ENCODE measurements around the gene SPEG.

SPEG gene

GRCh38 chr2:219508444-219508734 lies 73.7 kb downstream of the SPEG start:
- Histone ChIP-seq H3K4me3 (ENCODE audit: extremely low read depth, insufficient read depth, low read length, poor library complexity, severe bottlenecking) (no peak overlapping the region), H3K36me3 (ENCODE audit: control insufficient read depth, insufficient read depth, low read length) (peaks cover 11% of the 10 kb centered on the region), H3K9me3 (ENCODE audit: control insufficient read depth, low read length) (peaks cover 5% of the 10 kb centered on the region), H3K27ac (ENCODE audit: low read depth, low read length, severe bottlenecking) (no peak overlapping the region), H3K4me1 (ENCODE audit: control insufficient read depth, insufficient read depth, low read length, poor library complexity, severe bottlenecking) (peaks cover 30% of the 10 kb centered on the region)
- no CpG with 5 or more reads among the region's 4 CpGs for WGBS, 2 experiments (ENCODE audit: insufficient coverage in 2 of 2)

- peaks cover 5% of the 10 kb centered on the region for H3K9me3 ChIP-seq (ENCODE audit: control insufficient read depth, low read length)
- H3K36me3 ChIP-seq (ENCODE audit: control insufficient read depth, insufficient read depth, low read length): peaks cover 11% of the 10 kb centered on the region
- no peak overlapping the region for H3K4me3 ChIP-seq (ENCODE audit: extremely low read depth, insufficient read depth, low read length, poor library complexity, severe bottlenecking)
- no peak overlapping the region for H3K27ac ChIP-seq (ENCODE audit: low read depth, low read length, severe bottlenecking)
- peaks cover 37% of the 10 kb centered on the region for H3K4me1 ChIP-seq (ENCODE audit: control insufficient read depth, insufficient read depth, low read length, poor library complexity, severe bottlenecking)
- 33% methylated on average over 1 of the region's 14 CpGs; no CpG with 5 or more reads in 1 of the 2 experiments for WGBS, 2 experiments (ENCODE audit: insufficient coverage in 2 of 2)
Observed at GRCh38 chr2:219508971-219509779, 74.5 kb downstream of the SPEG start.

- WGBS, 2 experiments (ENCODE audit: insufficient coverage in 2 of 2): 4 to 6% methylated on average over 16 to 20 of the region's 26 CpGs
- peaks cover 11% of the 10 kb centered on the region for H3K36me3 ChIP-seq (ENCODE audit: control insufficient read depth, insufficient read depth, low read length)
- H3K4me3 ChIP-seq (ENCODE audit: extremely low read depth, insufficient read depth, low read length, poor library complexity, severe bottlenecking): peak overlapping the region; percentile 20
- H3K4me1 ChIP-seq (ENCODE audit: control insufficient read depth, insufficient read depth, low read length, poor library complexity, severe bottlenecking): peaks cover 42% of the 10 kb centered on the region
- H3K9me3 ChIP-seq (ENCODE audit: control insufficient read depth, low read length): peaks cover 5% of the 10 kb centered on the region
- peak overlapping the region; percentile 43 for H3K27ac ChIP-seq (ENCODE audit: low read depth, low read length, severe bottlenecking)
Observed at GRCh38 chr2:219509780-219510511, 75.3 kb downstream of the SPEG start.

- Histone ChIP-seq H3K27ac (ENCODE audit: low read depth, low read length, severe bottlenecking) (no peak overlapping the region), H3K9me3 (ENCODE audit: control insufficient read depth, low read length) (peaks cover 5% of the 10 kb centered on the region), H3K36me3 (ENCODE audit: control insufficient read depth, insufficient read depth, low read length) (peaks cover 10% of the 10 kb centered on the region), H3K4me1 (ENCODE audit: control insufficient read depth, insufficient read depth, low read length, poor library complexity, severe bottlenecking) (peaks cover 42% of the 10 kb centered on the region), H3K4me3 (ENCODE audit: extremely low read depth, insufficient read depth, low read length, poor library complexity, severe bottlenecking) (no peak overlapping the region)
- 62 to 75% methylated on average over 8 to 14 of the region's 22 CpGs for WGBS, 2 experiments (ENCODE audit: insufficient coverage in 2 of 2)
Observed at GRCh38 chr2:219510512-219511135, 76.0 kb downstream of the SPEG start.

GRCh38 chr2:219511547-219512325 lies 77.1 kb downstream of the SPEG start:
- H3K27ac ChIP-seq (ENCODE audit: low read depth, low read length, severe bottlenecking): no peak overlapping the region
- H3K4me3 ChIP-seq (ENCODE audit: extremely low read depth, insufficient read depth, low read length, poor library complexity, severe bottlenecking): no peak overlapping the region
- H3K4me1 ChIP-seq (ENCODE audit: control insufficient read depth, insufficient read depth, low read length, poor library complexity, severe bottlenecking): peaks cover 38% of the 10 kb centered on the region

GRCh38 chr2:219512524-219513216 lies 78.0 kb downstream of the SPEG start:
- H3K27ac ChIP-seq (ENCODE audit: low read depth, low read length, severe bottlenecking): no peak overlapping the region
- 25 to 37% methylated on average over 12 to 15 of the region's 16 CpGs for WGBS, 2 experiments (ENCODE audit: insufficient coverage in 2 of 2)

More at GRCh38 chr2:219511547-219512325, 77.1 kb downstream of the SPEG start:
- peaks cover 4% of the 10 kb centered on the region for H3K36me3 ChIP-seq (ENCODE audit: control insufficient read depth, insufficient read depth, low read length)
- peaks cover 5% of the 10 kb centered on the region for H3K9me3 ChIP-seq (ENCODE audit: control insufficient read depth, low read length)
- WGBS, 2 experiments (ENCODE audit: insufficient coverage in 2 of 2): 65 to 83% methylated on average over 7 to 8 of the region's 15 CpGs

GRCh38 chr2:219513787-219514186 lies 79.1 kb downstream of the SPEG start:
- Histone ChIP-seq H3K36me3 (ENCODE audit: control insufficient read depth, insufficient read depth, low read length) (no peaks in the 10 kb centered on the region), H3K4me1 (ENCODE audit: control insufficient read depth, insufficient read depth, low read length, poor library complexity, severe bottlenecking) (peaks cover 37% of the 10 kb centered on the region), H3K9me3 (ENCODE audit: control insufficient read depth, low read length) (peaks cover 5% of the 10 kb centered on the region), H3K27ac (ENCODE audit: low read depth, low read length, severe bottlenecking) (no peak overlapping the region), H3K4me3 (ENCODE audit: extremely low read depth, insufficient read depth, low read length, poor library complexity, severe bottlenecking) (no peak overlapping the region)
- 30 to 44% methylated on average over 2 to 3 of the region's 4 CpGs for WGBS, 2 experiments (ENCODE audit: insufficient coverage in 2 of 2)

More at GRCh38 chr2:219512524-219513216, 78.0 kb downstream of the SPEG start:
- no peaks in the 10 kb centered on the region for H3K36me3 ChIP-seq (ENCODE audit: control insufficient read depth, insufficient read depth, low read length)
- H3K4me1 ChIP-seq (ENCODE audit: control insufficient read depth, insufficient read depth, low read length, poor library complexity, severe bottlenecking): peaks cover 38% of the 10 kb centered on the region
- no peak overlapping the region for H3K4me3 ChIP-seq (ENCODE audit: extremely low read depth, insufficient read depth, low read length, poor library complexity, severe bottlenecking)
- peaks cover 5% of the 10 kb centered on the region for H3K9me3 ChIP-seq (ENCODE audit: control insufficient read depth, low read length)

- no peak within 1 kb of the TSS for H3K27ac ChIP-seq (ENCODE audit: low read depth, low read length, severe bottlenecking)
- H3K36me3 ChIP-seq (ENCODE audit: control insufficient read depth, insufficient read depth, low read length): no peaks in the 10 kb centered on the region
- peaks cover 35% of the 10 kb centered on the region for H3K4me1 ChIP-seq (ENCODE audit: control insufficient read depth, insufficient read depth, low read length, poor library complexity, severe bottlenecking)
- H3K9me3 ChIP-seq (ENCODE audit: control insufficient read depth, low read length): peaks cover 5% of the 10 kb centered on the region
- H3K4me3 ChIP-seq (ENCODE audit: extremely low read depth, insufficient read depth, low read length, poor library complexity, severe bottlenecking): no peak within 1 kb of the TSS
- 19 to 22% methylated on average over 26 to 27 of the region's 31 CpGs for WGBS, 2 experiments (ENCODE audit: insufficient coverage in 2 of 2)
Observed at GRCh38 chr2:219514196-219514761, 79.6 kb downstream of the SPEG start, which contains the start of gene ASIC4. ASIC4 (plus strand) TSS chr2:219514482; CDS start chr2:219514725, 243 bp downstream.

GRCh38 chr2:219514836-219515235 lies 80.2 kb downstream of the SPEG start:
- 92 to 93% methylated on average over 19 to 21 of the region's 21 CpGs for WGBS, 2 experiments (ENCODE audit: insufficient coverage in 2 of 2)
- Histone ChIP-seq H3K27ac (ENCODE audit: low read depth, low read length, severe bottlenecking) (no peak overlapping the region), H3K9me3 (ENCODE audit: control insufficient read depth, low read length) (peaks cover 5% of the 10 kb centered on the region), H3K4me3 (ENCODE audit: extremely low read depth, insufficient read depth, low read length, poor library complexity, severe bottlenecking) (no peak overlapping the region), H3K4me1 (ENCODE audit: control insufficient read depth, insufficient read depth, low read length, poor library complexity, severe bottlenecking) (peaks cover 35% of the 10 kb centered on the region), H3K36me3 (ENCODE audit: control insufficient read depth, insufficient read depth, low read length) (no peaks in the 10 kb centered on the region)

Measured in mesodermal cell (in vitro differentiated cells).